Neuronal stem cell (in vitro differentiated cells): Measurements from ENCODE around the gene OTUD6A.

ENCODE experiments used
- DNase-seq: peaks from one replicate; pipeline ENCODE4 v3.0.0-alpha.2; 2013; ENCODE audit warnings: low spot score
- H2AFZ ChIP-seq: one replicate; pipeline ENCODE4 v1.6.1; 2013; ENCODE audit warnings: mild to moderate bottlenecking, low read length, inconsistent platforms
- H2AK5ac ChIP-seq: 2 replicates; pipeline ENCODE4 v1.6.1; 2013; ENCODE audit warnings: low read depth, mild to moderate bottlenecking, inconsistent platforms, low read length, moderate library complexity, mixed read lengths
- H2BK120ac ChIP-seq: 2 replicates; pipeline ENCODE4 v1.6.1; 2013; ENCODE audit warnings: low read depth, mild to moderate bottlenecking, inconsistent platforms, low read length, moderate library complexity, mixed read lengths
- H2BK12ac ChIP-seq: one replicate; pipeline ENCODE4 v1.6.1; 2013; ENCODE audit warnings: low read length, inconsistent platforms
- H2BK15ac ChIP-seq: 2 replicates; pipeline ENCODE4 v1.6.1; 2013; ENCODE audit warnings: mild to moderate bottlenecking, low read length, inconsistent platforms, mixed read lengths
- H2BK5ac ChIP-seq: one replicate; pipeline ENCODE4 v1.6.1; 2013; ENCODE audit warnings: inconsistent platforms, mild to moderate bottlenecking, low read length, moderate library complexity
- H3K14ac ChIP-seq: one replicate; pipeline ENCODE4 v1.6.1; 2013; ENCODE audit warnings: low read length, inconsistent platforms
- H3K18ac ChIP-seq: 2 replicates; pipeline ENCODE4 v1.6.1; 2013; ENCODE audit warnings: low read length, inconsistent platforms
- H3K23ac ChIP-seq: 2 replicates; pipeline ENCODE4 v1.6.1; 2013; ENCODE audit warnings: low read depth, mild to moderate bottlenecking, mixed read lengths, low read length, inconsistent platforms; ENCODE audit not compliant: poor library complexity
- H3K27ac ChIP-seq: replicated peaks from 3 replicates; pipeline ENCODE4 v1.5.1; 2013; ENCODE audit warnings: low read length, inconsistent platforms
- H3K27me3 ChIP-seq, 3 experiments: 2 replicates each; pipeline ENCODE4 v1.6.1; 2013; ENCODE audit warnings: low read length in 3 of 3, mild to moderate bottlenecking in 2 of 3, inconsistent platforms in 1 of 3, low read depth in 1 of 3, mixed read lengths in 1 of 3, moderate library complexity in 1 of 3; ENCODE audit not compliant: control insufficient read depth in 3 of 3, insufficient read depth in 3 of 3
- H3K36me3 ChIP-seq, 2 donors: replicated peaks in 1 of 2; 2 replicates each; pipeline ENCODE4 v1.6.1; 2013; ENCODE audit warnings: low read length in 2 of 2; ENCODE audit not compliant: control insufficient read depth in 2 of 2, insufficient read depth in 2 of 2
- H3K4ac ChIP-seq: 2 replicates; pipeline ENCODE4 v1.6.1; 2013; ENCODE audit warnings: inconsistent platforms, mild to moderate bottlenecking, low read length, moderate library complexity
- H3K4me1 ChIP-seq, 2 donors: 1 replicate in 1 of 2; 2 replicates in 1 of 2; pipeline ENCODE4 v1.6.1; 2013; ENCODE audit warnings: low read length in 2 of 2, low read depth in 1 of 2; ENCODE audit not compliant: control insufficient read depth in 2 of 2, insufficient read depth in 1 of 2
- H3K4me2 ChIP-seq: one replicate; pipeline ENCODE4 v1.6.1; 2013; ENCODE audit warnings: mild to moderate bottlenecking, low read length, inconsistent platforms; ENCODE audit not compliant: insufficient read depth, poor library complexity, severe bottlenecking
- H3K4me3 ChIP-seq, 2 donors: 2 replicates each; pipeline ENCODE4 v1.5.1; 2013; ENCODE audit warnings: low read length in 2 of 2, mild to moderate bottlenecking in 2 of 2, inconsistent platforms in 1 of 2, moderate library complexity in 1 of 2
- H3K79me1 ChIP-seq: one replicate; pipeline ENCODE4 v1.6.1; 2013; ENCODE audit warnings: low read depth, mild to moderate bottlenecking, inconsistent platforms, low read length, moderate library complexity
- H3K9ac ChIP-seq: one replicate; pipeline ENCODE4 v1.6.1; 2013; ENCODE audit warnings: mild to moderate bottlenecking, low read depth, low read length, inconsistent platforms; ENCODE audit not compliant: poor library complexity
- H3K9me3 ChIP-seq, 2 donors: replicated peaks in 1 of 2; 2 replicates each; pipeline versions ENCODE3 to v1.6.1; 2013; ENCODE audit warnings: low read length in 2 of 2, mild to moderate bottlenecking in 2 of 2, inconsistent platforms in 1 of 2, low read depth in 1 of 2, mixed read lengths in 1 of 2, moderate library complexity in 1 of 2; ENCODE audit not compliant: control insufficient read depth in 2 of 2, insufficient read depth in 1 of 2
- H4K8ac ChIP-seq: one replicate; pipeline ENCODE4 v1.6.1; 2013; ENCODE audit warnings: low read depth, mild to moderate bottlenecking, inconsistent platforms, low read length, moderate library complexity
- H4K91ac ChIP-seq: one replicate; pipeline ENCODE4 v1.6.1; 2013; ENCODE audit warnings: low read length, low read depth, mild to moderate bottlenecking, inconsistent platforms; ENCODE audit not compliant: poor library complexity
- WGBS, 2 donors: extraction: QIAGEN DNeasy Blood & Tissue Kit; methylation state at CpG; one replicate each; pipeline ENCODE4 v1.1.7; 2013; ENCODE audit warnings: missing lambda C conversion rate in 2 of 2, mixed read lengths in 1 of 2; ENCODE audit not compliant: insufficient read length in 2 of 2, insufficient replicate concordance in 1 of 2; ENCODE audit errors: extremely low coverage in 2 of 2; 5-methylcytosine and 5-hydroxymethylcytosine counted together

Gene OTUD6A

DNA sequence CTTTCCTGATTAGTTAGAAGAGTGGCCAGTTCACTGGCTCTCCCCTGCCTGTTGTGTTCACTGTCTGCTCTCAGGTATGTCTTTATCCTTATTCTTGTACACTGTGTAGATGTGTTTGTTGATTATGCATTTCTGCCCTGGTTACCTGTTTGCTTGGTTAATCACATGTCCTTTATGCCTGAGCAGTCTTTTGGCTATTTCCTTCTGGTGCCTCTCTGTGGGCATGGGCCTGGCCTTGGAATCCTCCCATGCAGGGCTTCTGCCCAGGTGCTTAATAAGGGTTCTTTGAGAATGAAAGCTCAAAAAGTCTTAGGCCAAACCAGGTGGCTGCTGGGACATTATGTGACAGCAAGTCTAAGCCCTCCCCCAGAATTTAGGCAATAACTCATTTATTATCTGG, 26.5 kb downstream of the OTUD6A start:
- Histone ChIP-seq H4K91ac (no peak overlapping the region), H3K9me3 (no peaks in the 10 kb centered on the region), H3K9ac (no peak overlapping the region), H2AFZ (no peak overlapping the region), H3K27me3 (peaks cover 0 to 5% (median 0%) of the 10 kb centered on the region in 3 experiments), H3K4me1 (no peaks in the 10 kb centered on the region), H3K4me2 (no peak overlapping the region), H2BK12ac (no peak overlapping the region), H3K18ac (no peak overlapping the region), H2BK120ac (no peak overlapping the region), H3K36me3 (no peaks in the 10 kb centered on the region), H2AK5ac (no peak overlapping the region), H3K27ac (no peak overlapping the region), H3K4me3 (no peak overlapping the region), H3K14ac (no peak overlapping the region), H4K8ac (no peak overlapping the region), H3K79me1 (no peaks in the 10 kb centered on the region), H2BK5ac (no peak overlapping the region), H3K23ac (no peak overlapping the region), H2BK15ac (no peak overlapping the region), H3K4ac (no peak overlapping the region)
- DNase-seq, result no peak

- Histone ChIP-seq H3K27me3 (peaks cover 0 to 3% (median 0%) of the 10 kb centered on the region in 3 experiments), H4K91ac (no peak overlapping the region), H3K79me1 (no peaks in the 10 kb centered on the region), H2AK5ac (no peak overlapping the region), H3K36me3 (no peaks in the 10 kb centered on the region), H3K27ac (no peak overlapping the region), H2BK5ac (no peak overlapping the region), H3K4me1 (no peaks in the 10 kb centered on the region), H3K23ac (no peak overlapping the region), H3K4me2 (no peak overlapping the region), H3K18ac (no peak overlapping the region), H3K9me3 (no peaks in the 10 kb centered on the region), H3K14ac (no peak overlapping the region), H3K4ac (no peak overlapping the region), H2BK15ac (no peak overlapping the region), H2BK120ac (no peak overlapping the region), H3K9ac (no peak overlapping the region), H2AFZ (no peak overlapping the region), H3K4me3 (no peak overlapping the region), H4K8ac (no peak overlapping the region), H2BK12ac (no peak overlapping the region)
- WGBS, 2 donors, result no CpG with 5 or more reads among the region's 1 CpG
- no peak for DNase-seq
These were observed 27.5 kb downstream of the OTUD6A start for GRCh38 chrX:70089604-70090297.

- no peak for DNase-seq
- Histone ChIP-seq H2AK5ac (no peak overlapping the region), H2BK120ac (no peak overlapping the region), H2BK5ac (no peak overlapping the region), H2BK12ac (no peak overlapping the region), H3K4me3 (no peak overlapping the region), H3K9ac (no peak overlapping the region), H3K4ac (no peak overlapping the region), H2AFZ (no peak overlapping the region), H3K23ac (no peak overlapping the region), H3K27me3 (peaks cover 0 to 3% (median 0%) of the 10 kb centered on the region in 3 experiments), H3K14ac (no peak overlapping the region), H3K36me3 (no peaks in the 10 kb centered on the region), H2BK15ac (no peak overlapping the region), H3K27ac (no peak overlapping the region), H3K4me2 (no peak overlapping the region), H3K4me1 (no peaks in the 10 kb centered on the region), H3K18ac (no peak overlapping the region), H4K8ac (no peak overlapping the region), H4K91ac (no peak overlapping the region), H3K79me1 (no peaks in the 10 kb centered on the region), H3K9me3 (no peaks in the 10 kb centered on the region)
- no CpG with 5 or more reads among the region's 4 CpGs for WGBS, 2 donors
These were observed 30.0 kb downstream of the OTUD6A start for GRCh38 chrX:70092247-70092646.

- no peak overlapping the region for H4K91ac ChIP-seq
- WGBS, 2 donors, result no CpG with 5 or more reads among the region's 2 CpGs
- no peak overlapping the region for H2AK5ac ChIP-seq
- H2BK5ac ChIP-seq, result no peak overlapping the region
- no peak overlapping the region for H3K27ac ChIP-seq
- no peaks in the 10 kb centered on the region for H3K27me3 ChIP-seq
- H4K8ac ChIP-seq, result no peak overlapping the region
- no peak overlapping the region for H3K4ac ChIP-seq
- H3K9ac ChIP-seq, result no peak overlapping the region
- H3K14ac ChIP-seq, result no peak overlapping the region
- no peak overlapping the region for H2BK120ac ChIP-seq
- H2AFZ ChIP-seq, result no peak overlapping the region
- H3K79me1 ChIP-seq, result no peaks in the 10 kb centered on the region
- H2BK15ac ChIP-seq, result no peak overlapping the region
- no peaks in the 10 kb centered on the region for H3K9me3 ChIP-seq
- H3K23ac ChIP-seq, result no peak overlapping the region
- no peaks in the 10 kb centered on the region for H3K36me3 ChIP-seq
- H3K4me2 ChIP-seq, result no peak overlapping the region
- H3K4me3 ChIP-seq, result no peak overlapping the region
- no peak for DNase-seq
- H2BK12ac ChIP-seq, result no peak overlapping the region
- no peaks in the 10 kb centered on the region for H3K4me1 ChIP-seq
- no peak overlapping the region for H3K18ac ChIP-seq
These were observed 33.8 kb downstream of the OTUD6A start for GRCh38 chrX:70096052-70096451.
